ENCODE measurements around the gene INTS11.

INTS11 gene

GRCh38 chr1:1290238-1290731 lies 34.2 kb downstream of the INTS11 start:
- Histone ChIP-seq H3K9me3 (ENCODE audit: control insufficient read depth in 5 of 5, low read length in 5 of 5) (no peaks in the 10 kb centered on the region), H3K36me3 (ENCODE audit: control insufficient read depth in 5 of 5, insufficient read depth in 5 of 5, low read length in 5 of 5) (peaks cover 0 to 20% (median 13%) of the 10 kb centered on the region in 5 donors), H3K9ac (ENCODE audit: low read length in 5 of 5) (no peak overlapping the region), H3K4me3 (ENCODE audit: low read depth in 1 of 5, low read length in 5 of 5) (no peak overlapping the region), H3K4me1 (ENCODE audit: control insufficient read depth in 5 of 5, insufficient read depth in 5 of 5, low read length in 5 of 5) (peaks cover 0 to 8% (median 3%) of the 10 kb centered on the region in 5 donors), H3K27me3 (ENCODE audit: control insufficient read depth in 5 of 5, insufficient read depth in 4 of 5, low read length in 5 of 5) (peaks cover 23 to 27% (median 23%) of the 10 kb centered on the region in 5 donors), H3K27ac (ENCODE audit: low read depth, low read length) (no peak overlapping the region)

GRCh38 chr1:1287288-1288110 lies 37.0 kb downstream of the INTS11 start:
- Histone ChIP-seq H3K9ac (ENCODE audit: low read length in 5 of 5) (no peak overlapping the region), H3K27ac (ENCODE audit: low read depth, low read length) (no peak overlapping the region), H3K36me3 (ENCODE audit: control insufficient read depth in 5 of 5, insufficient read depth in 5 of 5, low read length in 5 of 5) (no peaks in the 10 kb centered on the region), H3K4me3 (ENCODE audit: low read depth in 1 of 5, low read length in 5 of 5) (no peak overlapping the region), H3K9me3 (ENCODE audit: control insufficient read depth in 5 of 5, low read length in 5 of 5) (no peaks in the 10 kb centered on the region), H3K4me1 (ENCODE audit: control insufficient read depth in 5 of 5, insufficient read depth in 5 of 5, low read length in 5 of 5) (peaks cover 0 to 8% (median 3%) of the 10 kb centered on the region in 5 donors), H3K27me3 (ENCODE audit: control insufficient read depth in 5 of 5, insufficient read depth in 4 of 5, low read length in 5 of 5) (peaks cover 30 to 38% (median 32%) of the 10 kb centered on the region in 5 donors)

- peaks cover 0 to 6% (median 3%) of the 10 kb centered on the region in 5 donors for H3K4me1 ChIP-seq (ENCODE audit: control insufficient read depth in 5 of 5, insufficient read depth in 5 of 5, low read length in 5 of 5)
- no peak overlapping the region for H3K9ac ChIP-seq (ENCODE audit: low read length in 5 of 5)
- no peaks in the 10 kb centered on the region for H3K36me3 ChIP-seq (ENCODE audit: control insufficient read depth in 5 of 5, insufficient read depth in 5 of 5, low read length in 5 of 5)
- no peak overlapping the region for H3K4me3 ChIP-seq (ENCODE audit: low read depth in 1 of 5, low read length in 5 of 5)
- H3K27me3 ChIP-seq (ENCODE audit: control insufficient read depth in 5 of 5, insufficient read depth in 4 of 5, low read length in 5 of 5) = peaks cover 30 to 38% (median 32%) of the 10 kb centered on the region in 5 donors
- no peak overlapping the region for H3K27ac ChIP-seq (ENCODE audit: low read depth, low read length)
- H3K9me3 ChIP-seq (ENCODE audit: control insufficient read depth in 5 of 5, low read length in 5 of 5) = no peaks in the 10 kb centered on the region
Measured at GRCh38 chr1:1286313-1287261, 37.9 kb downstream of the INTS11 start.

GRCh38 chr1:1285611-1286311 lies 38.7 kb downstream of the INTS11 start:
- H3K27ac ChIP-seq (ENCODE audit: low read depth, low read length) = no peak overlapping the region
- H3K4me3 ChIP-seq (ENCODE audit: low read depth in 1 of 5, low read length in 5 of 5) = no peak overlapping the region
- H3K9ac ChIP-seq (ENCODE audit: low read length in 5 of 5) = no peak overlapping the region
- H3K36me3 ChIP-seq (ENCODE audit: control insufficient read depth in 5 of 5, insufficient read depth in 5 of 5, low read length in 5 of 5) = no peaks in the 10 kb centered on the region
- no peaks in the 10 kb centered on the region for H3K9me3 ChIP-seq (ENCODE audit: control insufficient read depth in 5 of 5, low read length in 5 of 5)
- peaks cover 30 to 38% (median 32%) of the 10 kb centered on the region in 5 donors for H3K27me3 ChIP-seq (ENCODE audit: control insufficient read depth in 5 of 5, insufficient read depth in 4 of 5, low read length in 5 of 5)
- no peaks in the 10 kb centered on the region for H3K4me1 ChIP-seq (ENCODE audit: control insufficient read depth in 5 of 5, insufficient read depth in 5 of 5, low read length in 5 of 5)

GRCh38 chr1:1285102-1285571 lies 39.3 kb downstream of the INTS11 start:
- H3K9me3 ChIP-seq (ENCODE audit: control insufficient read depth in 5 of 5, low read length in 5 of 5) = no peaks in the 10 kb centered on the region
- no peaks in the 10 kb centered on the region for H3K4me1 ChIP-seq (ENCODE audit: control insufficient read depth in 5 of 5, insufficient read depth in 5 of 5, low read length in 5 of 5)
- no peak overlapping the region for H3K9ac ChIP-seq (ENCODE audit: low read length in 5 of 5)
- H3K4me3 ChIP-seq (ENCODE audit: low read depth in 1 of 5, low read length in 5 of 5) = no peak overlapping the region
- peaks cover 30 to 38% (median 31%) of the 10 kb centered on the region in 5 donors for H3K27me3 ChIP-seq (ENCODE audit: control insufficient read depth in 5 of 5, insufficient read depth in 4 of 5, low read length in 5 of 5)
- no peak overlapping the region for H3K27ac ChIP-seq (ENCODE audit: low read depth, low read length)
- H3K36me3 ChIP-seq (ENCODE audit: control insufficient read depth in 5 of 5, insufficient read depth in 5 of 5, low read length in 5 of 5) = no peaks in the 10 kb centered on the region

- Histone ChIP-seq H3K36me3 (ENCODE audit: control insufficient read depth in 5 of 5, insufficient read depth in 5 of 5, low read length in 5 of 5) (no peaks in the 10 kb centered on the region), H3K27me3 (ENCODE audit: control insufficient read depth in 5 of 5, insufficient read depth in 4 of 5, low read length in 5 of 5) (peaks cover 30 to 38% (median 31%) of the 10 kb centered on the region in 5 donors), H3K4me1 (ENCODE audit: control insufficient read depth in 5 of 5, insufficient read depth in 5 of 5, low read length in 5 of 5) (no peaks in the 10 kb centered on the region), H3K4me3 (ENCODE audit: low read depth in 1 of 5, low read length in 5 of 5) (no peak overlapping the region), H3K9ac (ENCODE audit: low read length in 5 of 5) (no peak overlapping the region), H3K27ac (ENCODE audit: low read depth, low read length) (no peak overlapping the region), H3K9me3 (ENCODE audit: control insufficient read depth in 5 of 5, low read length in 5 of 5) (no peaks in the 10 kb centered on the region)
Measured at GRCh38 chr1:1284221-1285101, 40.0 kb downstream of the INTS11 start.

GRCh38 chr1:1283821-1284220 lies 40.6 kb downstream of the INTS11 start:
- Histone ChIP-seq H3K4me1 (ENCODE audit: control insufficient read depth in 5 of 5, insufficient read depth in 5 of 5, low read length in 5 of 5) (no peaks in the 10 kb centered on the region), H3K9me3 (ENCODE audit: control insufficient read depth in 5 of 5, low read length in 5 of 5) (no peaks in the 10 kb centered on the region), H3K27me3 (ENCODE audit: control insufficient read depth in 5 of 5, insufficient read depth in 4 of 5, low read length in 5 of 5) (peaks cover 30 to 38% (median 31%) of the 10 kb centered on the region in 5 donors), H3K27ac (ENCODE audit: low read depth, low read length) (no peak overlapping the region), H3K36me3 (ENCODE audit: control insufficient read depth in 5 of 5, insufficient read depth in 5 of 5, low read length in 5 of 5) (no peaks in the 10 kb centered on the region), H3K4me3 (ENCODE audit: low read depth in 1 of 5, low read length in 5 of 5) (no peak overlapping the region), H3K9ac (ENCODE audit: low read length in 5 of 5) (no peak overlapping the region)

- no peaks in the 10 kb centered on the region for H3K36me3 ChIP-seq (ENCODE audit: control insufficient read depth in 5 of 5, insufficient read depth in 5 of 5, low read length in 5 of 5)
- H3K4me3 ChIP-seq (ENCODE audit: low read depth in 1 of 5, low read length in 5 of 5) = no peak overlapping the region
- H3K27me3 ChIP-seq (ENCODE audit: control insufficient read depth in 5 of 5, insufficient read depth in 4 of 5, low read length in 5 of 5) = peaks cover 30 to 35% (median 31%) of the 10 kb centered on the region in 5 donors
- H3K4me1 ChIP-seq (ENCODE audit: control insufficient read depth in 5 of 5, insufficient read depth in 5 of 5, low read length in 5 of 5) = no peaks in the 10 kb centered on the region
- H3K9me3 ChIP-seq (ENCODE audit: control insufficient read depth in 5 of 5, low read length in 5 of 5) = no peaks in the 10 kb centered on the region
- H3K27ac ChIP-seq (ENCODE audit: low read depth, low read length) = no peak overlapping the region
- no peak overlapping the region for H3K9ac ChIP-seq (ENCODE audit: low read length in 5 of 5)
Measured at GRCh38 chr1:1282998-1283397, 41.5 kb downstream of the INTS11 start.
